SK-N-DZ (cell line): ENCODE data around the gene LRRC45.

Source experiments
- DNase-seq: peaks from one replicate; pipeline ENCODE4 v3.0.0-alpha.2; 2015; ENCODE audit warnings: low spot score

The LRRC45 gene

DNA sequence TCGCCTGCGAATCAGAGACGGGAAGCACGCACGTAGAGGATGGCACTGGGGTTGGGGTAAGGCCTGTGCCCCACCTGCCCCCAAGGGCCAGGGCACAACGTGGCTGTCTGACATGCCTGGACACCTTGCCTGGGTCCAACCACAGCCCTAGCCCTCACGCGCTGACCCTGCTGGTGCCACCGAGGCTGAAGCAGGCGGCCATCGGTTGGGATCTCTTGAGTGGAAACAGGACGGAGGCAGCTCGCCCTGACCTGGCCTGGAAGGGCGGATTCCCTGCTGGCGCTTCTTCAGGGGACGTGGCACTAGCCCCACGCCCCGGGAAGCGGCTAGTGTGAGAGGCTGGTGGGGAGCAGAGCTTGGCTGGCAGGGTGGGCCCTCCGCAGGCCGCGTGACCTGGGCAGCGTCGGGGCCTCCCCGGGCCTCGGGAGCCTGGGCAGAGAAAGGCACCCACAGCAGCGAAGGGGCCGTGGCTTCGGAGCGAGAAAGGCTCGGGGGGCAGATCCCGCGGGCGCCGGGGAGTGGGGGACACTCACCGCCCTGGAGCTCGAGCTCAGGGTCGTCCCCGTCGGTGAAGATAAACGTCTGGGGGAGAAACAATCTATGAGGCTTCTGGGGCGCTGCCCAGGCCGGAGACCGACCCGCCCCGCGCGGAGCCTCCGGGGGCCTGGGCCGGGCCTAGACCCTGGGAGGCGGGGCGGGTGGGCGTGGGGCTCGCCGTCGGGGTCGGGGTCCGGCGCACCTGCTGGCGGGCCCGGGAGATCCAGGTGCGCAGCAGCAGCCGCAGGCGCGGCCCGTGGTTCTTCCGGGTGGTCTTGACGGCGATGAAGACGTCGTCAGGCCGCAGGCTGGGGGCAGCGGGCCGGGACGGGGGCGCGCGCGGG is 27.9 kb downstream of the LRRC45 start:
- DNase-seq: no peak

DNA sequence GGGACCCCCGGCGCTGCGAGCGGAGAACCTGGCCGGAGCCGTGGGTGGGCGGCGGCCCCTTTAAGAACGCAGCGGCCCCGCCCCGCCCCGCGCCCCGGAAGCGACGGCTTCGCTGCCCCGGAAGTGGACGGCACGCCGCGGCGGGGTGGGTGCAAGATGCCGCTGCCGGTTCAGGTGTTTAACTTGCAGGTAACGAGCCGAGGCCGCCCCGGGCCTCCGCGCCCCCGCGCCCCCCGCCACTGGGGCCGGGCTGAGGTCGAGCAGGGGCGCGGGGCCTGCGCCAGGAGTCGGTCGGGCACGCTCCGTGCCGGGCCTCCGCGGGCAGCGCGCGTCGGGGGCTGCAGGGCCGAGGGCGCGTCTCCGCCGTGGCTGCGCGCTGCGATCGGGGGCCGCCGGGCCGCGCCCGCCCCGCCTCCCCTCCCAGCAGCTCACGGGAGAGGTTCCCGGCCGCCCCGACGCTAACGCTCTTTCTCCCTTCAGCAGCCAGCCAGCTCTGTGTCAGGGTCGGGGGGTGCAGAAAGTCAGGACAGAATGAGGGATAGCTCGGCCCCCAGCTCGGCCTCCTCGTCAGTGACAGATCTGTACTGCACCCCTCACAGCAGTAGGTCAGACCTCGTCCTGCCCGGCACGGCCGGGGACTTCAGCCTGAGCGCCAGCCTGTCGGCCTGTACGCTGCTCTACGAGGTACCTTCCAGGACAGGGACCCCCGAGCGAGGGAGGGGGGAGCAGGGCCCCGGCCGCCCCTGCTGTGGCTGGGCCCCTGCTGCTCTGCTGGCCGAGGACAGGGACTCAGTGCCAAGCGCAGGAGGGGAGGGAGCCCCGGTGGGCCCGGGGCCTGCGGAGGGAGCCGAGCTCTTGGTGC is 28.9 kb downstream of the LRRC45 start, which contains the start of the genes GPS1 and RFNG:
GPS1 (plus strand) TSS at position 123 of the 862 bp plus-strand sequence; CDS start at position 157, 34 bp downstream.
RFNG (minus strand) TSS at position 36 of the 862 bp plus-strand sequence. CDS start 45 bp downstream, outside the sequence.
- peak; percentile 56 for DNase-seq

DNA sequence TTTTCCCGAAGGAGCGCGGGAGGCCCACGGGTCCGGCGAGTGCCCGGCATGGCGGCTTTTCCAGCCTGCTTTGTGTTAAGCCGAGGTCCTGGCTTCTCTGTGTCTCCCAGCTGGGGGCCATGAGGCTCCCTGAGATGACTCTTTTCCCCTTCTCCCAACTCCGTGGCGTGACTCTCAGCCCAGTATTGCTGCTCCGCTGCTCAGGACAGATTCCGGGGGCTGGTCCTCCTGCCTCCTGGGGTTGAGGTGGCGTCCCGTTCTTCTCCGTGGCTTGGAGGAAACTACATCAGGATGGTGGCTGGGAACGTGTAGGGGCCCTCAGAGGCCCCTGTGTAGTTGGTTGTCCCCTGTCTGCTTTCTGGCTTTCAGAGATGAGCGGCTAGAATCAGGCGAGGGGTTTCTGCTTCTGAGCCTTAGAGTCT is 29.5 kb downstream of the LRRC45 start:
- no peak for DNase-seq

DNA sequence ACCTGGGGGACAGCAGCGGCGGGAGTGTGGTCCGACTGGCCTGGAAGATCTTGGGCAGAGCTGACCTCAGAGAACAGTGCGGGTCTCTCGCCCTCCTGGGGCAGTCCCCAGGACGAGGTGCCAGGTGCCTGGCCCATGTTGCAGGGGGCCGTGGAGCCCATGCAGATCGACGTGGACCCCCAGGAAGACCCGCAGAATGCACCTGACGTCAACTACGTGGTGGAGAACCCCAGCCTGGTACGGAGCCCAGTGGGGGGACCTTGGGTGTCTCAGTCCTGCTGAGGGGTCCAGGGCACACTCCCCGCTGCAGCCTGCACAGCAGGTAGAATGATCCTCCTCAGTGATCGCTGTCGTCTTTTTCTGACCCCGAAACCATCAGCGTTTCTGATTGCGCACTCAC is 30.0 kb downstream of the LRRC45 start:
- DNase-seq: no peak

DNA sequence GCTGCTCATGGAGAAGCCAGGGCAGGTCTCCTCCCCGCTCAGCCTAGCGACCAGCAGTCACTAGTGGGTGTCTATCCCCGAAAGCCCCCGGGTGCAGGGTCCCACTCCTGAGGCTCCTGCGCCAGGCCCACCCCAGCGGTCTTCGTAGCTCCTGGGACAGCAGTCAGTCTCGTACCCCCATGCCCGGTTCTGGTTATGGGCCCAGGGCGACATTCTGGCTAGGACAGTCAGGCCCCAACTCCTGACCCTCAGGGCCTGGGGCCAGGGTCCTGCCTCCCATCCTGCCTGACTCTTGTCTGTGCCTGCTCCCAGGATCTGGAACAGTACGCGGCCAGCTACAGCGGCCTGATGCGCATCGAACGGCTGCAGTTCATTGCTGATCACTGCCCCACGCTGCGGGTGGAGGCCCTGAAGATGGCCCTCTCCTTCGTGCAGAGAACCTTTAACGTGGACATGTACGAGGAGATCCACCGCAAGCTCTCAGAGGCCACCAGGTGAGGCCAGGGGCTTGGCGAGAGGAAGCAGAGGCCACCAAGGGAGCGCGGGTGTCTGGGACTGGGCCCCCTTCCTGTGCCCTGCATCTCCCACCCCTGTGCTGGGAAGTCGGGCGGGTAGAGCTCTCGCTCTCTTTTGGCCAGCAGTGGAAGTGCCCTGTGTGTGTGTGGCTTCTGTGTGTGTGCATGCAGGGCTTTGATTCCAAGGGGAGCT is 30.6 kb downstream of the LRRC45 start:
- no peak for DNase-seq

DNA sequence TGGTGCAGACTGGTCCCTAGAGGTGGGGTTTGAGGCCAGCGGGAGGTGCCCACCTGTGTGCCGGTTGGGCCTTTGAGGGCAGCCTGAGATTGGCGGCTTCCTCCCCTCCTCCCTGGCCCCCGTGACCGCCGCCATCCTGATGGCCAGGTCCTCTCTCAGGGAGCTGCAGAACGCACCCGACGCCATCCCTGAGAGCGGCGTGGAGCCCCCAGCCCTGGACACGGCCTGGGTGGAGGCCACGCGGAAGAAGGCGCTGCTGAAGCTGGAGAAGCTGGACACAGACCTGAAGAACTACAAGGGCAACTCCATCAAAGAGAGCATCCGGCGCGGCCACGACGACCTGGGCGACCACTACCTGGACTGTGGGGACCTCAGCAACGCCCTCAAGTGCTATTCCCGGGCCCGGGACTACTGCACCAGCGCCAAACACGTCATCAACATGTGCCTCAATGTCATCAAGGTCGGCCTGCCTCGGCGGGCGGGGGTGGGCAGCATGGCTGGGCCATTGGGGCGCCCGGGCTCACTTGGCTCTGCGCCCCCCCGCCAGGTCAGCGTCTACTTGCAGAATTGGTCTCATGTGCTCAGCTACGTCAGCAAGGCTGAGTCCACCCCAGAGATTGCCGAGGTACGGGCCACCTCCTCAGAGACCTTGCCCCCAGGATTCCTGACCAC is 31.4 kb downstream of the LRRC45 start:
- DNase-seq: no peak

DNA sequence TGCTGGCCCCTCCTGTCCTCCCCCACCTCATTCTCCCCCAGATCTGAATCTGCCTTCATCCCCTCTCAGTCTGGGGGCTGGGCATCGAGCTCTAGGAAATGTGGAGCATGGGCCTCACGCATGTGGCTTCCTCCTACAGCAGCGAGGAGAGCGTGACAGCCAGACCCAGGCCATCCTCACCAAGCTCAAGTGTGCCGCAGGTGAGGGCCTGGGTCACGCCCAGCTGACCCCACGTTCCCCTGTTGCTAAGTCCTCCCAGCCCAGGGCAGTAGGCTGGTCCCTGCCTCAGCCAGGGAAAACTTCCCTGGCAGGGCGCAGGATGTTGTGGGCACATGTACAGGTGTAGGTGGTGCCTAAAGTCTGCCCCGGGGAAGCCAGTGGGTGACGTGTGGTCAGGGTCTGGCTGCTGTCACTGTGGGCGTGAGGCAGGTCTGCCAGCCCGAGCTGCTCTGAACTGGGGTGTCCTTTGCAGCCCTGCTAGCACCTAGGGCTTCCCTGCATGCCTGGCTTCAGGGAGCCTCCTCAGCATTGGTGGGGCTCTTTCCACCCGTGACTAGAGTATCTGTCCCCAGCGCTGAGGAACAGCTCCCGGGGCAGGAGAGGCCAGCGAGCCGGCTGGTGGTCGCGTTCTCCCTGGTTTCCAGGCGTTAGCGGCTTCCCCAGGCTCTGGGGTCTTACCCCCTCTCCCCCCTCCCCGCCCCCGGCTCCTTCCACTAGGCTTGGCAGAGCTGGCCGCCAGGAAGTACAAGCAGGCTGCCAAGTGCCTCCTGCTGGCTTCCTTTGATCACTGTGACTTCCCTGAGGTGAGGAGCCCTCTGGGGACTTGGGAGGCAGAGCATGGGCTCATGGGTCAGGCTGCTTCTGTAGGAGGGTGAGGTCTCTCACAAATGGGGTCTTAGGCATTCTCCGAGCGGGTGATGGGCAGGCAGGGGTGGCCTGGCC is 32.2 kb downstream of the LRRC45 start:
- no peak for DNase-seq

DNA sequence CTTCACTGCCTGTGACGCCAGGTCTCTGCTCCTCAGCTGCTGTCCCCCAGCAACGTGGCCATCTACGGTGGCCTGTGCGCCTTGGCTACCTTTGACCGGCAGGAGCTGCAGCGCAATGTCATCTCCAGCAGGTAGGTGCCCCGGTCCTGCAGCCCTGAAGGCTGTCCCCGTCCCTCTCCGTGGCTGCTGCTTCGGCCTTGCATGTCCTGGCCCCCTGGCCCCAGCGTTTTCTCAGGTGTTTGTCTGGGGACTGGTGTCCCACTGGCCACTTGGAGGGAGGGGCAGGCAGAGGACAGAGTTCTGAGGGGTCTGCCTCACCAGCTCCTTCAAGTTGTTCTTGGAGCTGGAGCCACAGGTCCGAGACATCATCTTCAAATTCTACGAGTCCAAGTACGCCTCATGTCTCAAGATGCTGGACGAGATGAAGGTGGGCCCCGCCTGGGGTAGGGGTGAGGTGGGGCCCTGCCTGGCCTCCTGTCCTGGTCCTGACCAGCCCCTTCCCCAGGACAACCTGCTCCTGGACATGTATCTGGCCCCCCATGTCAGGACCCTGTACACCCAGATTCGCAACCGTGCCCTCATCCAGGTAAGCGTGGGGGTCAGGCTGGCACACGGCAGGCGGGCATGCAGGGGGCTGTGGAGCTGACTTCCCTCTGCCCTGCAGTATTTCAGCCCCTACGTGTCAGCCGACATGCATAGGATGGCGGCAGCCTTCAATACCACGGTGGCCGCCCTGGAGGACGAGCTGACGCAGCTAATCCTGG is 33.0 kb downstream of the LRRC45 start:
- no peak for DNase-seq

DNA sequence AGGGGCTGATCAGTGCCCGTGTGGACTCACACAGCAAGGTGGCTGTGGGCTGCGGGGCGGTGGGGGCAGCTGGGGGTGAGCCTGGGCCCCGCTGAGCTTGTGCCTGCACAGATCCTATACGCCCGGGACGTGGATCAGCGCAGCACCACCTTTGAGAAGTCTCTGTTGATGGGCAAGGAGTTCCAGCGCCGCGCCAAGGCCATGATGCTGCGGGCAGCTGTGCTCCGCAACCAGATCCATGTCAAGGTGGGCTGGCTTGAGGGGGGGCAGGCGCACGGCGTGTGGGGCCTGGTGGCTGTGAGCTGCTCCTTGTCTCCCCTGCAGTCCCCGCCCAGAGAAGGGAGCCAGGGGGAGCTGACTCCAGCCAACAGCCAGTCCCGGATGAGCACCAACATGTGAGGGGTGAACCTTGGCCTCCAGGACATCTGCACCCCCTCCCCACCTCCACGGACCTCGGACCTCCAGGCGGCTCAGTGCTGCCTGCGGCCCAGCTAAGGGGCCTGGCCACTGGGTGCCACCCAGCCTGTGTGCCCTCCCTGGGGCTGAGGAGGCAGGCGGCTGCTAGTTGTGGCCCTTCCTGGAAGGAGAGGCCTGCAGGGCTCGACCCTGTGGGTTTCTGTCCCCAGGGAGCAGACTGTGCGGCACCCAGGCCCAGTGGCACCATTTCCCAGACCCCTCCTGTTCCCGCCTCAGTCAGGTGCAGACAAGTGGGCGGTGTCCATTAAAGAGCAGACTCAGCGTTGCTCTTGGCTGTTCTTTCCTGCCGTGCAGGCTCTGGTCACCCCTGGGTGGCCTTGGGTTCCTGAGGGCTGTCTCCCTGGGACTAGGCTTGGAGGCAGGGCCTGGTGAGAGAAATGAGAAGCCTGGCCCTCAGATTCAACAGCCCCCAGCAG is 33.9 kb downstream of the LRRC45 start:
- no peak for DNase-seq

DNA sequence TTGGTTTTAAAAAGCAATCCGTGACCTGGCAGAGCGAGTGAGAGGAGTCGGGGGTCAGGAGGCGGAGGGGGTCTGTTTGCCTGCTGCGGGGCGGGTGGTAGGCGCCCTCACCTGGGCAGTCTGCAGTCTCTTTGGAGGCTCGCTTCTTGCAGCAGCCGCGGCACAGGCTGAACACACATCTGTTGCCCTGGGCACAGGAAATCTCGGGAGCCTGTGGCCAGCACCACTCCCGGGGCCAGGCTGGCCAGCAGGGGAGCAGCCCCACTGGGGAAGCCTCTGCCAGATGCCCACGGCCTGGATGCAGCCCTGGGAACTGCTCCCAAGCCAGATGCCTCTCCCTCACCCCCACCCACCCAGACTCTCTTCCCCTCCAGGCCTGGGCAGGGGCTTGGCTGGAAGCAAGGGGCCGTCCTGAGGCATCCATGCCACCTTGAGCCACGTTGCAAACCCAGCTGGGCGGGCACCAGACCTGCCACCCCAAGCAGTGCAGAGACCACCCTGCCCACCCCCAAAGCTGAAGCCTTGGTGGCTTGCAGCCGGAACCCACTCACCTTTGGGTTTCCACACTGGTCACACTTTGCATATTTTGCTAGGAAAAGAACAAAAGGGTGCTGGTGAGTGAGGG is 35.2 kb downstream of the LRRC45 start:
- DNase-seq: no peak

DNA sequence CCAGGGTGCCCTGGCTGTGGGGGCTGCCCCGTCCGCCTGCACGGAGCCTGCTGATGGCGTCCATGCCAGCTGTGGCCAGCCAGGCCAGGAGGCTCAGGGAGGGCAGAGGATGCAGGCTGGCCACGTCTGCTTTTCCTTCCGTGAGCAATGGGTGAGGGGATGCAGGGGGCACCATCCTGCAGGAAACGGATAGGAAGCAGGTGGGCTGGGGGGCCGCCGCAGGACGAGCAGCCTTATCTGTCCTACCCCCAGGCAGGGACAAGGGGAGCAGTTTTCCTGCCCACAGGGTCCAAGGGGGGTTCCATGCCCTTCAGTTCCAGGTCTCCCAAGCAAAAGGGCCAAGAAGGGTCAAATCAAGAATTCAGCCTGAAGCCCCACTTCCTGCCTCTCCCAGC is 35.7 kb downstream of the LRRC45 start:
- no peak for DNase-seq

DNA sequence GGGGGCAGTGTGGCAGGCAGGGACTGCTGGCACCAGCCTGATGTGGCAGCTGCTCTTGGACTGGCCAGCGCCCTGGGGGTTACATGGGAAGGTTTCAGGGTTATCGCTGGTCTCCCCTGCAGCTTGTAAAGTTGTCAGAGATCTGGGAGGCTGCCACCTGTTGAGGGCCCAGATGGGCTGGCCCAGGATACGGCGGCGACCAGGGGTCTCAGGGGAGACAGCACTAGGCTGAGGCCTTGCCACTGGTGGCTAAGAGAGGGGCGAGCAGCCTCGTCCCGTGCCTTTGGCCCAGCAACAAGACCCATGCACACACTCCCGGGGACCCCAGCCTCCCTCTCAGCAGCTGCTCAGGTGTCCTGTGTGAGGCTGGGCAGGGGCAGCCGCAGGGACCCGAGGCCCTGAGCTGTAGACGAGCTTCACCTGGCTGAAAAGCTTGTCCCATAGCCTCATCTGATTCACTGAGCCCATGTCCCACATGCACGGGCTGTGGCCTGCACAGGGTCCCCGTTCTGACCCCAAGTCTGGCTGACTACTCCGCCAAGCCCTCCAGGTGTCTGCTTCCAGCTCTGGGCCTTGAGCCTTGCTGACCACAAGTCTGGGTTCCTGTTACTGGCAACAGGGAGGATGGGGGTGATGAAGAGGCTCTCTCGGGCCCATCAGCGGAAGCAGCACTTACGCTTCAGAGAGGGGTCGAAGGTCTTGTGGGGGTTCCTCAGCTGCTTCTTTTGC is 36.3 kb downstream of the LRRC45 start:
- no peak for DNase-seq

DNA sequence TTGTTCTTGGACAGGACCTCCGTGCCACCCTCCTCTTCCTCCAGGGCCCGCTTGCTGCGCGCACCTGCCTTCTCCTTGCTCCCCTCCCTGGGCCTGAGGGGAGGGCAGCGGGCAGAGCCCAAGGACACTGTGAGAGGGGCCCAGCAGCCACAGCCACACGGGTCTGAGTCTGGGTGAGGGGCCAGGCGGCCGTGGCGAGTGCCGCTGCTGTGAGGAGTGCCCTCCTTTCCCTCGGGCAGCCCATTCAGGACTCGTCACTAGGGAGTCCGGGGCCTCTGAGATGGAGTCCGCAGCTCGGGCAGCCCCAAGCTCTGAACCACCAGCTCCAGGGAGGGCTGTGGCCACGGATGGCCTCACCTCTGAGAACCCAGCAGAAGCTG is 36.9 kb downstream of the LRRC45 start:
- DNase-seq: no peak

DNA sequence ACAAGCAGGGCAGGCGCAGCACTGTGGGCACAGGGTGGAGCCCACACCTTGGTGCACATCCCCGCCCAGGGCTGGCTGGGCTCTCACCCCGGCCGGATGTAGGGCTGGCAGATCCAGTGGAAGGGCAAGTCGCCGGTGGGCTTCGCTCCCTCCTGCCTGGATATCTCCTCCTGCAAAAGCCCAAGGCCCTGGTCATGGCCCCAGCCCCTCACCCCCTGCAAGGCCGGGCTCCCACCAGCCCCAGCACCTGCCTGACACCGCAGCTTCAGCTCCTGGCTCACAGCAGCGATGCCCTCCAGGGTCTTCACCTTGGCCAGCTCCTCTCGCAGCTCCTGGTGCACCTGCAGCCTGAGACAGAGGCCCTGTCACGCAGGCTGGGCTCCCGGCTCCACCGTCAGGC is 37.5 kb downstream of the LRRC45 start:
- no peak for DNase-seq

DNA sequence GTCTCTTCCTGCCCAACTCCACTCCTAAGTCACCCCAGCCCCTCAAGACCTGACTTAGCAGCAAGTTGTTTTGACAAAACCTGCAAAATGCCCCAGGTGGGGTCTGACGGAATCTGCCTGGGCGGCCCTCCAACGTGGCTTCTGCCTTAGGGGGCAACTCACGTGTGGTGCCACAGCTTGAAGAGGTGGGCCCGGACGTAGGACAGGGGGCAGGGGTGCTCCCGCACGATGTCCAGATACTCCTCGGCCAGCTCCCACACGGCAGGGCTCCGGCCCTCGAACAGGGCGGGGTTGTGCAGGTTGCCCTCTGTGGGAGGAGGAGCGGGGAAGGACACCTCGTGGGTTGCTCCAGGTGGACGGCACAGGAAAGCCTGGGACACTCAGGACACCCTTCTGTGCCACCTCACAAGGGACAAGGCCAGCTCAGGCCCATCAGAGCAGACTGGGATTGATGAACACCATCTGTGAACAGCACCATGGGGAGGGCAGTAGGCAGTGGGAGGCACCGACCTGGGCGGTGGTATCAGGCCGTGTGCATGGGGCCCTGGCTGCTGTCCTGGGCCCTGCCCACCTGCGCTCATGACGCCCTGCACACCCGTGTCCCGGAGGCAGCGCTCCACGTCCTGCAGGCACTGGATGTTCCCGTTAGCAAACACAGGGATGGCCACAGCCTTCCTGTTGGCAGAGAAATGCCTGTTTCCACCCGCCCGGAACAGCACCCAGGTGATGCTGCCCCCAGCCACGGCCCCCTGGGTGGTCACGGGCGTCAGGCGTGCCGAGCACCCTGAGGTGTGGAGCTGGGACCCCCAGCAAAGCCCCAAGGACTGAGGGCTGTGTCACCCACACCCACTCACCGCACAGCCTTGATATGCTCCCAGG is 38.2 kb downstream of the LRRC45 start:
- DNase-seq: no peak
